Esophagus muscularis mucosa (tissue), 4 donors: ENCODE measurements around the gene NFASC.
A peak's percentile ranks its signal among the peaks of the same experiment; 100 is the strongest.

Experiments
- CTCF ChIP-seq, 3 experiments: fragments of 200-600 bp in 2 of 3; fragments of 450-650 bp in 1 of 3; sonication (generic) in 2 of 3; IDR thresholded peaks; one replicate each; pipeline ENCODE4 v1.5.1; 2017 to 2019; ENCODE audit warnings: antibody characterized with exemption in 3 of 3, mild to moderate bottlenecking in 2 of 3, moderate library complexity in 1 of 3
- EP300 ChIP-seq: sonication (generic); formaldehyde crosslinking; IDR thresholded peaks from one replicate; pipeline ENCODE4 v1.6.1; 2017; ENCODE audit warnings: antibody characterized with exemption
- POLR2A ChIP-seq: fragments of 450-650 bp; IDR thresholded peaks from one replicate; pipeline ENCODE4 v1.6.1; 2017; ENCODE audit warnings: antibody characterized with exemption, moderate library complexity, mild to moderate bottlenecking, low read depth
- POLR2AphosphoS5 ChIP-seq, 2 donors: sonication (generic); formaldehyde crosslinking; IDR thresholded peaks; one replicate each; pipeline ENCODE4 v1.6.1; 2017; ENCODE audit warnings: antibody characterized with exemption in 2 of 2

- TF ChIP-seq CTCF (IDR thresholded peaks at IDR 0.05) (peak in 1 of 3 experiments; percentile 16), POLR2AphosphoS5 (IDR thresholded peaks at IDR 0.05) (no peak), EP300 (no peak), POLR2A (no peak)
These were observed 88.7 kb downstream of the NFASC start for GRCh38 chr1:204959374-204959773.
